Ovary (tissue), 10 donors: Measurements from ENCODE around the gene ECD. TPM values are rescaled to one million over a fixed set of nuclear protein-coding genes. Genes with fewer than 3 reads are reported as not detected.
A peak's percentile ranks its signal among the peaks of the same experiment; 100 is the strongest.

ENCODE experiments used
- DNase-seq, 5 donors: peaks; one replicate each; pipeline ENCODE4 v3.0.0-alpha.2; 2019 to 2020
- H3K27ac ChIP-seq, 2 donors: fragments of 200-600 bp; one replicate each; pipeline versions ENCODE4 v1.5.1 to v1.8.0; 2019 to 2022
- H3K27me3 ChIP-seq: fragments of 200-600 bp; one replicate; pipeline ENCODE4 v1.8.0; 2022
- H3K36me3 ChIP-seq: fragments of 200-600 bp; sonication (generic); one replicate; pipeline ENCODE4 v1.5.1; 2019
- H3K4me1 ChIP-seq: one replicate; pipeline ENCODE4 v1.8.1; 2013; ENCODE audit warnings: mild to moderate bottlenecking, moderate library complexity; ENCODE audit not compliant: insufficient read depth
- H3K4me3 ChIP-seq: fragments of 200-600 bp; sonication (generic); one replicate; pipeline ENCODE4 v1.5.1; 2017
- H3K9me3 ChIP-seq, 2 donors: fragments of 200-600 bp in 1 of 2; sonication (generic) in 1 of 2; one replicate each; pipeline versions ENCODE4 v1.5.1 to v1.8.1; 2013 to 2019; ENCODE audit warnings: mild to moderate bottlenecking in 1 of 2, moderate library complexity in 1 of 2
- EP300 ChIP-seq: sonication (generic); formaldehyde crosslinking; IDR thresholded peaks from one replicate; pipeline ENCODE4 v1.6.1; 2017; ENCODE audit warnings: antibody characterized with exemption
- POLR2A ChIP-seq: fragments of 450-650 bp; IDR thresholded peaks from one replicate; pipeline ENCODE4 v1.6.1; 2017; ENCODE audit warnings: antibody characterized with exemption, mild to moderate bottlenecking, moderate library complexity
- WGBS, 3 donors: extraction: QIAGEN DNeasy Blood & Tissue Kit in 1 of 3; methylation state at CpG; one replicate each; pipeline versions ENCODE4 v1.1.5 to v1.1.7; 2013 to 2017; 5-methylcytosine and 5-hydroxymethylcytosine counted together
- intact Hi-C, 4 donors: fragments of 100-400 bp; cut with DNase I; formaldehyde crosslinking; loops; one replicate each; pipeline versions ENCODE4 v1.11.0 to v1.15.1; 2022 to 2023
- long read RNA-seq, 3 donors: library from polyadenylated mRNA in 2 of 3; unstranded in 2 of 3; transcript quantifications; one replicate each; pipeline ENCODE4 v2.0.0 and lab custom pipeline, GENCODE V29; 2021 to 2026
- polyA plus RNA-seq, 2 donors: library from polyadenylated mRNA; stranded (reverse); fragments of 200-250 nt in 1 of 2; fragments of 350-450 nt in 1 of 2; fragmentation: Illumina TruSeq in 1 of 2; extraction: RNeasy Lipid Tissue Mini Kit (QIAGEN cat#74804) in 1 of 2; gene quantifications; one replicate each; pipeline ENCODE4 v1.2.3, GENCODE V29; 2013 to 2014
- total RNA-seq, 7 donors: library from RNA; depleted of rRNA in 2 of 7; stranded (reverse); fragments of >200 nt in 2 of 7; fragmentation: NEBNext Ultra II Directional in 3 of 7; extraction: Animal tissue kit (Norgen Biotek cat#: 25700) in 3 of 7; gene quantifications; one replicate each; pipeline versions ENCODE4 v1.1.0 to v1.2.4, GENCODE V29; 2016 to 2023
- TF ChIP-seq, protein P1 (sequence below), 3 donors: fragments of 450-650 bp in 2 of 3; fragments of 200-600 bp in 1 of 3; IDR thresholded peaks; one replicate each; pipeline versions ENCODE4 v1.5.1 to v1.8.0; 2016 to 2022; ENCODE audit warnings: antibody characterized with exemption in 3 of 3, mild to moderate bottlenecking in 1 of 3
- donor health status: DM: no; HTN: no; CAD: no; lungs with moderate emphysema.
- donor health status: DM: no; HTN: no; CAD: no.
- donor health status: Bipolar disorder and iron deficiency.
- donor health status: DM: yes; HTN: yes; CAD: no.
- donor health status: DM: no; HTN: no; CAD: no.
- donor health status: DM: yes; HTN: yes; CAD: no.

The ECD gene
- 10 to 100 TPM; 21.6 to 26.9 (median 22.8) TPM for total RNA-seq
- 10 to 100 TPM; 14.7 to 28.2 TPM for polyA plus RNA-seq
- long read RNA-seq, donor 1, transcript ECD-201 (14 exons, 3,069 nt): major isoform, 56 of 77 reads
- long read RNA-seq, donor 1, partial matches to known transcripts: 7 of 77 reads
- long read RNA-seq, donor 1, other reads (novel, unspliced or antisense): 14 of 77 reads
- long read RNA-seq, donor 2, transcript ECD-201 (14 exons, 3,069 nt): major isoform, 7 of 7 reads
- long read RNA-seq, donor 2, partial matches to known transcripts: 0 of 7 reads
- long read RNA-seq, donor 2, other reads (novel, unspliced or antisense): 0 of 7 reads
- long read RNA-seq, donor 3, transcript ECD-201 (14 exons, 3,069 nt): major isoform, 41 of 49 reads
- long read RNA-seq, donor 3, partial matches to known transcripts: 2 of 49 reads
- long read RNA-seq, donor 3, other reads (novel, unspliced or antisense): 6 of 49 reads

DNA sequence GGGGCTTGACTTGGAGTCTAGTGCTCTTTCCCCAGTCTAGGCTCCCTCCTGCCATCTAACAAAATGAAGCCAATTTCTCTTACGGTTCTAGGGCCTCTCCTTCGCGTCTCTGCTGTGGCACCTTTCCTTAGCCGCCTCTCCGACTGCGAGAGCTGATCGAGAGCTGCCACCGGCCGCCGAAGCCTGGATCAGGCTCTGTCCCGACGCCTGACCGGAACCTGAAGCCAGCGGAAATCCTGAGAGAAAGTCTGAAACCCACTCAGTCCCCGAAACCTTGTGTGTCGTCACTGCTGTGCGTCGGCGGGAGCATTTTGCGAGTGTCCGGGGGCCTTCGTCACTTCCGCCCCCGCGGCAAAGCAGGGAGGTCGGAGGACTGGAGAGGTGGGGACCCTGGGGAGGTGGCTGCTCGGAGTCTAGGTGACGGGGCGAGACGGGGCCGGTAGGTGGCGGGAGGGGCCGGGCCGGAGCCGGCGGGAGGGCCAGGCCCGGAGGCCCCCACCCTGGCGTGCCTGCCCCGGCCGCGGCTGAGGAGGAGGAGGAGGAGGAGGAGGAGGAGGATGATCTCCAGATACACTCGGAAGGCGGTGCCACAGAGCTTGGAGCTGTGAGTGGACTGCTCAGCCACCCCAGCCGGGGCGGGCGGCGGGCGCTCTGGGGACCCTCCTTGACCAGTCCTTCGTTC, at the start of gene ECD, which contains the start of gene FAM149B1:
Gene ECD, minus strand, starts transcription at position 226 of the 682 bp plus-strand sequence. CDS start 4,071 bp downstream, outside the sequence.
Gene FAM149B1, plus strand, starts transcription at position 337 of the 682 bp plus-strand sequence. Its CDS starts 221 bp downstream, at position 558.
- Histone ChIP-seq H3K4me1 (peaks cover 1% of the 10 kb centered on the region), H3K9me3 (no peaks in the 10 kb centered on the region), H3K36me3 (no peaks in the 10 kb centered on the region), H3K27me3 (no peaks in the 10 kb centered on the region), H3K4me3 (peak within 1 kb of the TSS; percentile 82), H3K27ac (peak within 1 kb of the TSS; percentile 89 to 90)
- intact Hi-C loops: no loop called here
- no peak for TF ChIP-seq EP300
- TF ChIP-seq POLR2A: peak; percentile 96
- TF ChIP-seq, protein P1, sequence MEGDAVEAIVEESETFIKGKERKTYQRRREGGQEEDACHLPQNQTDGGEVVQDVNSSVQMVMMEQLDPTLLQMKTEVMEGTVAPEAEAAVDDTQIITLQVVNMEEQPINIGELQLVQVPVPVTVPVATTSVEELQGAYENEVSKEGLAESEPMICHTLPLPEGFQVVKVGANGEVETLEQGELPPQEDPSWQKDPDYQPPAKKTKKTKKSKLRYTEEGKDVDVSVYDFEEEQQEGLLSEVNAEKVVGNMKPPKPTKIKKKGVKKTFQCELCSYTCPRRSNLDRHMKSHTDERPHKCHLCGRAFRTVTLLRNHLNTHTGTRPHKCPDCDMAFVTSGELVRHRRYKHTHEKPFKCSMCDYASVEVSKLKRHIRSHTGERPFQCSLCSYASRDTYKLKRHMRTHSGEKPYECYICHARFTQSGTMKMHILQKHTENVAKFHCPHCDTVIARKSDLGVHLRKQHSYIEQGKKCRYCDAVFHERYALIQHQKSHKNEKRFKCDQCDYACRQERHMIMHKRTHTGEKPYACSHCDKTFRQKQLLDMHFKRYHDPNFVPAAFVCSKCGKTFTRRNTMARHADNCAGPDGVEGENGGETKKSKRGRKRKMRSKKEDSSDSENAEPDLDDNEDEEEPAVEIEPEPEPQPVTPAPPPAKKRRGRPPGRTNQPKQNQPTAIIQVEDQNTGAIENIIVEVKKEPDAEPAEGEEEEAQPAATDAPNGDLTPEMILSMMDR (IDR thresholded peaks at IDR 0.05): peak in 2 of 3 donors; percentile 47 to 53
- peak; percentile 94 to 96 (median 94) for DNase-seq
- WGBS, 3 donors: 0 to 1% (median 0%) methylated on average over 49 of the region's 49 CpGs

DNA sequence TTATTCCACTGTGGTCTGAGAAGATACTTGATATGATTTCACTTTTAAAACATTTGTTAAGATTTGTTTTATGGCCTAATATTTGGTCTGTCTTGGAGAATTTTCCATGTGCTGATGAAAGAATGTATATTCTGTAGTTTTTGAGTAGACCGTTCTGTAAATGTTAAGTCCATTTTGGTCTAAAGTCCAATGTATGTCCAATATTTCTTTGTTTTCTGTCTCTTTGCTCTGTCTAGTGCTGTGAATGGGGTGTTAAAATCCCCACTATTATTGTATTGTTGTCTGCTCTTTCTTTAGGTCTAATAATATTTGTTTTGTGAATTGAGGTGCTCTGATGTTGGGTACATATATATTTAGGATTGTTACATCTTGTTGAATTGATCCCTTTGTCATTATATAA, 47.9 kb upstream of the ECD start:
- Histone ChIP-seq H3K36me3 (no peaks in the 10 kb centered on the region), H3K27ac (no peak overlapping the region), H3K27me3 (no peaks in the 10 kb centered on the region), H3K4me3 (no peak overlapping the region), H3K9me3 (no peaks in the 10 kb centered on the region), H3K4me1 (no peaks in the 10 kb centered on the region)
- 87 to 100% (median 98%) methylated on average over 1 of the region's 1 CpG for WGBS, 3 donors
- DNase-seq: no peak
- no peak for TF ChIP-seq EP300
- TF ChIP-seq, protein P1 (IDR thresholded peaks at IDR 0.05): no peak
- TF ChIP-seq POLR2A: no peak
- intact Hi-C loops: no loop called here

DNA sequence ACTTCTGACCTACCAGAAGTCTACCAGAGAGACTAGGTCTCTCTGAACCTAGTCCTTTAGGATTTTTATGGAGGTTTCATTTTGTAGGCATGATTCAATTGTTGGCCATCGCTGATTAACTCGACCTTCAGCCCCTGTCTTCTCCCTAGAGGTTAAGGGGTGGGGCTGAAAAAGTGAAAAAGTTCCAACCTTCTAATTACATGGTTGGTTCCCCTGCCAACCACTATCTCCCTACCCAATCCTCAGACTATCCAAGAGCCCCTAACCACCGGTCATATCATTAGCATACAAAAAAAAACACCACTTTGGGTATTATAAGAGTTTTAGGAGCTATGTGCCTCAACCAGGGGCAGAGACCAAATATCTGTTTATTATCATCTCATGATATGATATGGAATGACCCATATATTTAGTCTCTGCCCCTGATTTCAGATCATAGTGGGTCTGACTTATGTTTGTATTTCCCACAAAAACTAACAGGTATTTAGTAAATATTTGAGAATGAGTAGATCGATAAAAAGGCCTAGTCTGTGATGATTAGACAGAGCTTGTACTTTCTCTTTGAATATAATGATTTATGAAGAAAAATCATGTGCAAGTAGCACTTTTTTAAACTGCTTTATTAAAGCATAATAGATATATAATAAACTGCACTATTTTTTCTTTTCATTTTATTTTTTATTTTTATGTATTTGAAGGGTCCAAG, 43.5 kb upstream of the ECD start:
- Histone ChIP-seq H3K36me3 (no peaks in the 10 kb centered on the region), H3K4me1 (no peaks in the 10 kb centered on the region), H3K27ac (no peak overlapping the region), H3K9me3 (no peaks in the 10 kb centered on the region), H3K4me3 (no peak overlapping the region), H3K27me3 (no peaks in the 10 kb centered on the region)
- TF ChIP-seq, protein P1 (IDR thresholded peaks at IDR 0.05): no peak
- TF ChIP-seq EP300 (no peak), POLR2A (no peak)
- intact Hi-C loops: no loop called here
- 86 to 92% (median 92%) methylated on average over 4 of the region's 4 CpGs for WGBS, 3 donors
- DNase-seq: no peak

DNA sequence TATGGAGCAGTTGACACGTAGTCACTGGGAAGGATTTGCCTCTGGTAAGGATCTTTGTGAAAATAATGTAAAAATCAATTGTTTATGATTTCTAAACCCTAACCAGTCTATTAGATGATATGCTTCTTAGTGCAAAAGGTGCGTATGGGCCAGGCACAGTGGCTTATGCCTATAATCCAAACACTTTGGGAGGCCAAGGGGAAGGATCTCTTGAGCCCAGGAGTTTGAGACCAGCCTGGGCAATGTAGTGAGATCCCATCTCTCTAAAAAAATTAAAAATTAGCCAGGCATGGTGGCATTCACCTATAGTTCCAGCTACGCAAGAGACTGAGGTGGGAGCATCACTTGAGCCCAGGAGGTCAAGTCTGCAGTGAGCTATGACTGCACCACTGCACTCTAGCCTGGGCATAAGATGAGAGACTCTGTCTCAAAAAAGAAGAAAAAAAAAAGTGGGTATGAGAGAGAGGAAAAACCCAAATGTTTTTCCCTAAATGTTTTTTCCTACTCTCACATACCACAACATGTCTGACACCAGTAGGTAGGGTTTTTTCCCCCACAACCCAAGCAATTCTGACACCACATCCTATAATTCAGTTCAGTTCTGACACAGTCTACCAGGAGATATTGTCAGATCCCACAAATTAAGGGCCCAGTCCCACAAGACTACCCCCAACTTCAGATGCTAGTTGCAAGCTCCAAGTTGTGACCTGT, 42.7 kb upstream of the ECD start:
- Histone ChIP-seq H3K36me3 (no peaks in the 10 kb centered on the region), H3K27me3 (no peaks in the 10 kb centered on the region), H3K4me3 (no peak overlapping the region), H3K4me1 (no peaks in the 10 kb centered on the region), H3K9me3 (no peaks in the 10 kb centered on the region), H3K27ac (no peak overlapping the region)
- WGBS, 3 donors: 95 to 96% (median 96%) methylated on average over 3 of the region's 3 CpGs
- intact Hi-C loops: no loop called here
- TF ChIP-seq, protein P1 (IDR thresholded peaks at IDR 0.05): no peak
- TF ChIP-seq EP300: no peak
- TF ChIP-seq POLR2A: no peak
- DNase-seq: no peak
